Measurements from ENCODE around the gene RFNG.

- TF ChIP-seq CTCF (conservative IDR thresholded peaks at IDR 0.05; ENCODE audit: low read depth, low read length) (no peak), EZH2 (IDR thresholded peaks at IDR 0.05; ENCODE audit: borderline replicate concordance, low read depth, low read length, poor library complexity, severe bottlenecking) (no peak)
Measured at GRCh38 chr17:82084373-82085030, 32.9 kb upstream of the RFNG start.

All from A673 (cell line).